ENCODE measurements around the gene ACTL10.

Gene ACTL10

GRCh38 chr20:33659341-33660034 is 7.3 kb upstream of the ACTL10 start:
- no peak for DNase-seq (ENCODE audit: extremely low read depth, insufficient read length)
- no peaks in the 10 kb centered on the region for H3K27me3 ChIP-seq (replicated peaks; ENCODE audit: control insufficient read depth, insufficient read depth, low read length)
- no peak for TF ChIP-seq CTCF (IDR thresholded peaks at IDR 0.05; ENCODE audit: insufficient read depth, low read length, poor library complexity, severe bottlenecking)
- H3K4me3 ChIP-seq (replicated peaks; ENCODE audit: low read depth, low read length): no peak overlapping the region
- H3K36me3 ChIP-seq (ENCODE audit: control insufficient read depth, insufficient read depth, low read length): 0 out of 2 replicates have a peak, but pooled peaks cover 4% of the 10 kb centered on the region

- Histone ChIP-seq H3K4me3 (replicated peaks; ENCODE audit: low read depth, low read length) (no peak overlapping the region), H3K27me3 (replicated peaks; ENCODE audit: control insufficient read depth, insufficient read depth, low read length) (no peaks in the 10 kb centered on the region), H3K36me3 (ENCODE audit: control insufficient read depth, insufficient read depth, low read length) (0 out of 2 replicates have a peak, but pooled peaks cover 4% of the 10 kb centered on the region)
- TF ChIP-seq CTCF (IDR thresholded peaks at IDR 0.05; ENCODE audit: insufficient read depth, low read length, poor library complexity, severe bottlenecking): no peak
- no peak for DNase-seq (ENCODE audit: extremely low read depth, insufficient read length)
Observed at GRCh38 chr20:33660035-33660684, 6.6 kb upstream of the ACTL10 start.

GRCh38 chr20:33660685-33661058 is 6.1 kb upstream of the ACTL10 start:
- 0 out of 2 replicates have a peak, but pooled peaks cover 4% of the 10 kb centered on the region for H3K36me3 ChIP-seq (ENCODE audit: control insufficient read depth, insufficient read depth, low read length)
- DNase-seq (ENCODE audit: extremely low read depth, insufficient read length): no peak
- no peak for TF ChIP-seq CTCF (IDR thresholded peaks at IDR 0.05; ENCODE audit: insufficient read depth, low read length, poor library complexity, severe bottlenecking)
- no peaks in the 10 kb centered on the region for H3K27me3 ChIP-seq (replicated peaks; ENCODE audit: control insufficient read depth, insufficient read depth, low read length)
- H3K4me3 ChIP-seq (replicated peaks; ENCODE audit: low read depth, low read length): no peak overlapping the region

GRCh38 chr20:33662172-33662571 is 4.6 kb upstream of the ACTL10 start, which contains the start of gene C20orf144:
C20orf144 (plus strand) TSS chr20:33662327; CDS start chr20:33662346, 19 bp downstream.
- DNase-seq (ENCODE audit: extremely low read depth, insufficient read length): no peak
- H3K4me3 ChIP-seq (replicated peaks; ENCODE audit: low read depth, low read length): peak within 1 kb of the TSS; percentile 73
- no peaks in the 10 kb centered on the region for H3K27me3 ChIP-seq (replicated peaks; ENCODE audit: control insufficient read depth, insufficient read depth, low read length)
- no peak for TF ChIP-seq CTCF (IDR thresholded peaks at IDR 0.05; ENCODE audit: insufficient read depth, low read length, poor library complexity, severe bottlenecking)
- H3K36me3 ChIP-seq (ENCODE audit: control insufficient read depth, insufficient read depth, low read length): 0 out of 2 replicates have a peak, but pooled peaks cover 4% of the 10 kb centered on the region

GRCh38 chr20:33663161-33664084 is 3.3 kb upstream of the ACTL10 start:
- 0 out of 2 replicates have a peak, but pooled peaks cover 2% of the 10 kb centered on the region for H3K36me3 ChIP-seq (ENCODE audit: control insufficient read depth, insufficient read depth, low read length)
- no peaks in the 10 kb centered on the region for H3K27me3 ChIP-seq (replicated peaks; ENCODE audit: control insufficient read depth, insufficient read depth, low read length)
- peak; percentile 89 for DNase-seq (ENCODE audit: extremely low read depth, insufficient read length)
- TF ChIP-seq CTCF (IDR thresholded peaks at IDR 0.05; ENCODE audit: insufficient read depth, low read length, poor library complexity, severe bottlenecking): no peak
- H3K4me3 ChIP-seq (replicated peaks; ENCODE audit: low read depth, low read length): peak overlapping the region; percentile 73
